Gastrocnemius medialis (tissue), 4 donors: ENCODE results near the gene TMEM200C. TPM values are rescaled to one million over a fixed set of nuclear protein-coding genes. Genes with fewer than 3 reads are reported as not detected.

Experiments used
- ATAC-seq, 2 donors: fragments of 150-250 bp; one replicate each; pipeline ENCODE4 v1.9.1; 2016
- DNase-seq, 2 donors: peaks; one replicate each; pipeline ENCODE4 v3.0.0-alpha.2; 2019
- H3K27ac ChIP-seq, 4 donors: fragments of 200-600 bp; sonication (generic); 1 replicate in 1 of 4; 2 replicates in 3 of 4; pipeline ENCODE4 v1.5.1; 2016 to 2018; ENCODE audit warnings: mild to moderate bottlenecking in 2 of 4, moderate library complexity in 1 of 4
- H3K27me3 ChIP-seq, 3 donors: fragments of 200-600 bp; sonication (generic) in 2 of 3; 1 replicate in 1 of 3; 2 replicates in 2 of 3; pipeline versions ENCODE4 v1.5.1 to v1.6.0; 2016 to 2019; ENCODE audit warnings: mild to moderate bottlenecking in 1 of 3, moderate library complexity in 1 of 3
- H3K36me3 ChIP-seq, 2 donors: fragments of 200-600 bp; sonication (generic) in 1 of 2; one replicate each; pipeline ENCODE4 v1.5.1; 2017 to 2018
- H3K4me1 ChIP-seq, 2 donors: fragments of 200-600 bp; sonication (generic) in 1 of 2; one replicate each; pipeline ENCODE4 v1.5.1; 2016 to 2017; ENCODE audit warnings: mild to moderate bottlenecking in 2 of 2
- H3K4me3 ChIP-seq, 4 donors: fragments of 200-600 bp; sonication (generic) in 3 of 4; 1 replicate in 1 of 4; 2 replicates in 3 of 4; pipeline ENCODE4 v1.5.1; 2016 to 2019; ENCODE audit warnings: mild to moderate bottlenecking in 2 of 4
- H3K9me3 ChIP-seq, 3 donors: fragments of 200-600 bp; sonication (generic) in 2 of 3; 1 replicate in 1 of 3; 2 replicates in 2 of 3; pipeline ENCODE4 v1.5.1; 2016 to 2019
- CTCF ChIP-seq, 5 experiments: fragments of 450-650 bp in 3 of 5; fragments of 200-600 bp in 2 of 5; sonication (generic) in 2 of 5; IDR thresholded peaks in 4 of 5; conservative IDR thresholded peaks in 1 of 5; 1 replicate in 4 of 5; 2 replicates in 1 of 5; pipeline ENCODE4 v1.5.1; 2016 to 2019; ENCODE audit warnings: antibody characterized with exemption in 5 of 5, mild to moderate bottlenecking in 3 of 5, moderate library complexity in 3 of 5
- POLR2A ChIP-seq, 2 donors: fragments of 450-650 bp; IDR thresholded peaks; one replicate each; pipeline ENCODE4 v1.6.1; 2017; ENCODE audit warnings: antibody characterized with exemption in 2 of 2, mild to moderate bottlenecking in 2 of 2, moderate library complexity in 2 of 2
- in situ Hi-C, 4 donors: fragments of 200-750 bp; cut with MboI; loops; one replicate each; pipeline versions ENCODE4 v1.15.0 to v1.8.0; 2017; ENCODE audit warnings: low sequenced_read_pairs in 4 of 4
- intact Hi-C: fragments of 100-400 bp; cut with DNase I; formaldehyde crosslinking; loops from one replicate; pipeline ENCODE4 v1.15.1; 2023; ENCODE audit warnings: low total_unique reads
- total RNA-seq, 4 donors: library from RNA; depleted of rRNA; stranded (reverse); fragments of >200 nt; gene quantifications; one replicate each; pipeline versions ENCODE4 v1.1.0 to v1.2.3, GENCODE V29; 2016

The TMEM200C gene
- total RNA-seq, 4 donors from 2014 or later = 0.07 TPM; not detected in 3

- Histone ChIP-seq H3K4me1 (no peaks in the 10 kb centered on the region), H3K4me3 (no peak overlapping the region), H3K27ac (no peak overlapping the region), H3K36me3 (no peaks in the 10 kb centered on the region), H3K9me3 (no peaks in the 10 kb centered on the region), H3K27me3 (no peaks in the 10 kb centered on the region)
- intact Hi-C loops (no loop called here), in situ Hi-C loops (no loop called here)
- ATAC-seq (no peak), DNase-seq (no peak)
- no peak for TF ChIP-seq CTCF (IDR thresholded peaks at IDR 0.05 in 4 of 5, conservative IDR thresholded peaks at IDR 0.05 in 1 of 5)
- TF ChIP-seq POLR2A (IDR thresholded peaks at IDR 0.05) = no peak
Observed at GRCh38 chr18:5941890-5942289, 46.6 kb upstream of the TMEM200C start.

GRCh38 chr18:5939801-5940667 lies 44.7 kb upstream of the TMEM200C start:
- Histone ChIP-seq H3K4me1 (no peaks in the 10 kb centered on the region), H3K27ac (no peak overlapping the region), H3K36me3 (no peaks in the 10 kb centered on the region), H3K27me3 (no peaks in the 10 kb centered on the region), H3K9me3 (no peaks in the 10 kb centered on the region), H3K4me3 (no peak overlapping the region)
- ATAC-seq (no peak), DNase-seq (no peak)
- intact Hi-C loops = no loop called here
- in situ Hi-C loops = no loop called here
- TF ChIP-seq POLR2A (IDR thresholded peaks at IDR 0.05) (no peak), CTCF (IDR thresholded peaks at IDR 0.05 in 4 of 5, conservative IDR thresholded peaks at IDR 0.05 in 1 of 5) (no peak)

- Histone ChIP-seq H3K4me1 (no peaks in the 10 kb centered on the region), H3K4me3 (no peak overlapping the region), H3K36me3 (no peaks in the 10 kb centered on the region), H3K27ac (no peak overlapping the region), H3K9me3 (no peaks in the 10 kb centered on the region), H3K27me3 (no peaks in the 10 kb centered on the region)
- ATAC-seq (no peak), DNase-seq (no peak)
- intact Hi-C loops (no loop called here), in situ Hi-C loops (no loop called here)
- TF ChIP-seq POLR2A (IDR thresholded peaks at IDR 0.05) (no peak), CTCF (IDR thresholded peaks at IDR 0.05 in 4 of 5, conservative IDR thresholded peaks at IDR 0.05 in 1 of 5) (no peak)
Observed at GRCh38 chr18:5937795-5938194, 42.5 kb upstream of the TMEM200C start.

GRCh38 chr18:5937121-5937520 lies 41.8 kb upstream of the TMEM200C start:
- no peak overlapping the region for H3K27ac ChIP-seq
- H3K4me3 ChIP-seq = no peak overlapping the region
- intact Hi-C loops (no loop called here), in situ Hi-C loops (no loop called here)
- H3K27me3 ChIP-seq = no peaks in the 10 kb centered on the region
- no peaks in the 10 kb centered on the region for H3K9me3 ChIP-seq
- no peaks in the 10 kb centered on the region for H3K36me3 ChIP-seq
- no peak for DNase-seq
- TF ChIP-seq POLR2A (IDR thresholded peaks at IDR 0.05) = no peak
- TF ChIP-seq CTCF (IDR thresholded peaks at IDR 0.05 in 4 of 5, conservative IDR thresholded peaks at IDR 0.05 in 1 of 5) = no peak
- no peaks in the 10 kb centered on the region for H3K4me1 ChIP-seq
- no peak for ATAC-seq
